GM08714 (cell line): ENCODE measurements around the gene VTI1A.
"Not testable (repeated sequence)": the region's sequence is repeated elsewhere in the genome, so short reads cannot be mapped to it uniquely, and the experiment has no call there.

Source experiments
- H3K4me3 ChIP-seq: fragments of 200-500 bp; sonication (Bioruptor generic); 2 replicates; pipeline ENCODE4 v1.5.1; 2014; ENCODE audit warnings: mild to moderate bottlenecking, low read length, inconsistent platforms
- ZNF274 ChIP-seq: IDR thresholded peaks from 2 replicates; pipeline ENCODE4 v1.6.1; 2012; ENCODE audit warnings: mild to moderate bottlenecking, low read depth, low read length

Gene VTI1A

DNA sequence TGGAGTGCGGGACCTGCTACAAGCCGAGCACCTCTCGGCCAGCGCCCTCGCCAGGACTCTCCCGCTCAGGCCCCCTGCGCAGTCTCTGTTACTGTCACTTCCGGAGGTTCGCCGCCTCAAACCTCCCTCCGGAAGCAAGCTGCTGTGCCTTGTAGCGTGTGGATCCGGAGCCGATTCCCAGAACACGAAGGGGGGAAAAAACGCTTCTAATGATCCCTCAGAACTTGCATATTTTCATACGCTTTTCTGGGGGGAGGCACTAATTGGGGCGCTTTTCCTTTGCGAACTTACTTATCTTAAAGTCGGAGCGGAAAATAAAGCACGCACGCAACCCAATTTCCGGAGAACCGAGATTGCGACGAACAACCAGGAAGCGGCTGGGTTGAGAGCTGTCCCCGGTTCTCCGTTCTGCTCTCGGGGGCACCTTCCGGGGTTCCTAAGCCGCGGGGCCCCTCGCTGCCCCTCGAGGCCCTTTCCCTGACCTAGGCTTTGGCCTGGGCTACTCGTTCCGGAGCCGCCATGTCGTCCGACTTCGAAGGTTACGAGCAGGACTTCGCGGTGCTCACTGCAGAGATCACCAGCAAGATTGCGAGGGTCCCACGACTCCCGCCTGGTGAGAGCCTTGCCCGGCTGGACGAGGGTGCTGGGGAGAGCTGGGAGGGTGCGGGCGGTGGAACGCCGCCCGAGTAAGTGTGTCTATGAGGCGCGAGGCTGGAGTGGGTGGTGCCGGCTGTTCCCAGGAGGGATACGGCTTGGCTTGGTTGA, at the start of gene VTI1A, which contains the start of gene ZDHHC6:
Gene VTI1A (plus strand): TSS at position 361 of the 765 bp plus-strand sequence. CDS start 159 bp downstream, at position 520.
Gene ZDHHC6 (minus strand): TSS at position 60 of the 765 bp plus-strand sequence. CDS start 1,478 bp downstream, outside the sequence.
- peak within 1 kb of the TSS; percentile 83 for H3K4me3 ChIP-seq
- no peak for TF ChIP-seq ZNF274

- H3K4me3 ChIP-seq, result no peak overlapping the region
- TF ChIP-seq ZNF274, result no peak
These were observed 49.4 kb upstream of the VTI1A start for GRCh38 chr10:112397592-112397991.

DNA sequence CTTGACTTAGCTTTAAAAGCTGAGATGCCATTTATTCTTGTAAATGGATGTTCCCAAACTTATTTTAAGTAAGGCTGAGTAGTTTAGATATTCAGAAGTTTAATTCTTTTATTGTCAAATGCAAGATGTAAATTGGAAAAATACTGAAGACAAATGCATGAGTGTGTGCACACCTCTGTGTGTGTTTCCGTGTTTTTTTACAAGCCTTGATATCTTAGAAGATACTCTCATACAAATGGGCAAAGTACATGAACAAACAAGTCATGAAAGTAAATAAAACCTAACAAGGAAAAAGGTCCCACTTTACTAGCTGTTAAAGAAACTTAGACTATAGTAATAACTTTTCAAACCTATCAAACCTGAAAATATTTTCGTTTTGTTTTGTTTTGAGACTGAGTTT, 44.1 kb upstream of the VTI1A start:
- TF ChIP-seq ZNF274, result no peak
- H3K4me3 ChIP-seq, result no peak overlapping the region

DNA sequence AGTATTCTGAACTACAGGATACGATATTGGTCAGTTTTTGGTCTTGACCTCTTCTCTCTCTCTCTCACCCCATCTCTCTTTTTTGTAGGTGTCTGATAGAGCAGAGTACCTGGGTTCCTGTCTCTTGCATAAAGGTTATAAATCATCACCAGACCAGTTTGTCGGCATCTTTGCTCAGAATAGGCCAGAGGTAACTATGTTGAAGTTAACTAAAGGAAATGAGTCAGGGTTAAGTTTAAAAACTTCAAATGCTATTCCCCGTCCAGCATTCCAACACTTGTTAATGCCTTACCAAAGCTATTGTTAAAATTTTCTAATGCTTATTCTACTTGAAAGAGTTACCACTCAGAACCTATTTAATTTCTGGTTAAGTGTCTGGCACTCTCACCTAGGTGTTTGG, 42.4 kb upstream of the VTI1A start:
- no peak for TF ChIP-seq ZNF274

DNA sequence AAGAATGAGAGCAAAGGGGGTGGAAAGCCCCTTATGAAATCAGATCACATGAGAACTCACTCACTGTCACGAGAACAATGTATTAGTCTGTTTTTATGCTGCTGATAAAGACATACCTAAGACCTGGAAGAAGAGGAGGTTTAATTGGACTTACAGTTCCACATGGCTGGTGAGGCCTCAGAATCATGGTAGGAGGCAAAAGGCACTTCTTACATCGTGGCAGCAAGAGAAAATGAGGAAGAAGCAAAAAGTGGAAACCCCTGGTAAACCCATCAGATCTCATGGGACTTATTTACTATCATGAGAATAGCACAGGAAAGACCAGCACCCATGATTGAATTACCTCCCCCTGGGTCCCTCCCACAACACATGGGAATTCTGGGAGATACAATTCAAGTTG, 40.2 kb upstream of the VTI1A start:
- not testable (repeated sequence) for H3K4me3 ChIP-seq

More for the DNA sequence above, 42.4 kb upstream of the VTI1A start:
- H3K4me3 ChIP-seq, result no peak overlapping the region

- H3K4me3 ChIP-seq, result no peak overlapping the region
- no peak for TF ChIP-seq ZNF274
These were observed 39.3 kb upstream of the VTI1A start for GRCh38 chr10:112407696-112408095.

- no peak for TF ChIP-seq ZNF274
- H3K4me3 ChIP-seq, result no peak overlapping the region
These were observed 37.7 kb upstream of the VTI1A start for GRCh38 chr10:112409299-112409698.

DNA sequence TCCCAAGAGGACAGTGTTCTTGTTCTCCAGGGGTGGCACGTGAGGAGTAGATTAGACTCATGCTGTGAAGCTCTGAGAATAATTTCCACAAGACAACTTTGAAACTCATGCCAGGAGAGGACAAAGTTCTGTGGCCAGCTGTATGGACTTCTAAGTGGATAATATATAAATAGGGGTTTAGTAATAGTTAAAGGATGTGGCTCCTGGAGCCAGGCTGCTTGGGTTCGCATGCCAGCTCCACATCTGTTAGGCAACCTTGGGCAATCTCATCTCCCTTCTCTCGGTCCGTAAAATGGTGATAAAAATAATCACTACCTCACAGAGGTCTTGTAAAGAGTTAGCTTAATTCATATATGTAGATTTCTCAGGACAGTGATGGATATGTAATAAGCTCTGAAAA, 37.3 kb upstream of the VTI1A start:
- H3K4me3 ChIP-seq, result no peak overlapping the region
- TF ChIP-seq ZNF274, result no peak

GRCh38 chr10:112412696-112413095, 34.3 kb upstream of the VTI1A start:
- TF ChIP-seq ZNF274, result no peak
- no peak overlapping the region for H3K4me3 ChIP-seq

DNA sequence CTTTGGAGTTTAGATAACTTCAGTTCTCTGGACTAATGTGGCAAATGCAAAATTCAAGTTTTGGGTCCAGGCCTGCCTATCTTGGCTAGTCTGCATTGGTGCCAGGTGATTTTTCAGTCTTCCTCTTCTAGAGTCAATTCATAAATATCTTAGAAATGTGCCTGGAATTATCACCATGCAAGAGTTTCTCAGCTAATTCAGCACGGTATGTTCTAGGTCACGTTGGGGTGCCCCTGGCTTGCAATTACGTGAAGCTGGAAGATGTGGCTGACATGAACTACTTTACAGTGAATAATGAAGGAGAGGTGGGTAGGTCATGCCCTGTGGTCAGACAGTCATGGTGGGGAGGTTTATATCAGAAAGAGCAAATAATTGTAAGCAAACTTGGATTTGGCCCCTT, 25.3 kb upstream of the VTI1A start:
- H3K4me3 ChIP-seq, result no peak overlapping the region
- no peak for TF ChIP-seq ZNF274

DNA sequence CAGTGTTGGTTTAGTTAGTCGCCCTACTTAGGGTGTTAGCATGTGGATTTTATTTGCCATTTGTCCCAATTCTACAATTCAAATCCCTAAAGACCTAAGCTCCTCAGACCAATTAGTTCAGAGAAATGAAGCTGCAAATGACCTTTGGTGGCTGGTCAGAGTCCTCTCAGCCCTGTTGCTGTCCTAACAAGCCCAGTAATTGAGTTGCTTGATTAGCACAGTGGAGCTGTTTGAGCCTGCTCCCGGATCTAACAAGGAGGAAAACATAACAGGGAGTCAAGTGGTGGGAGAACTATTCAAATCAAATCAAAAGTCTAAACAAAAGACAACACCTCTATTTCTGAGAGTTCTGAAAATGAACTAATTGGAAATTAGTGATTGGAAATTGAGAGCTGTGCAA, 22.4 kb upstream of the VTI1A start:
- no peak overlapping the region for H3K4me3 ChIP-seq
- TF ChIP-seq ZNF274, result no peak

- no peak for TF ChIP-seq ZNF274
- H3K4me3 ChIP-seq, result no peak overlapping the region
These were observed 20.9 kb upstream of the VTI1A start for GRCh38 chr10:112426111-112426510.

DNA sequence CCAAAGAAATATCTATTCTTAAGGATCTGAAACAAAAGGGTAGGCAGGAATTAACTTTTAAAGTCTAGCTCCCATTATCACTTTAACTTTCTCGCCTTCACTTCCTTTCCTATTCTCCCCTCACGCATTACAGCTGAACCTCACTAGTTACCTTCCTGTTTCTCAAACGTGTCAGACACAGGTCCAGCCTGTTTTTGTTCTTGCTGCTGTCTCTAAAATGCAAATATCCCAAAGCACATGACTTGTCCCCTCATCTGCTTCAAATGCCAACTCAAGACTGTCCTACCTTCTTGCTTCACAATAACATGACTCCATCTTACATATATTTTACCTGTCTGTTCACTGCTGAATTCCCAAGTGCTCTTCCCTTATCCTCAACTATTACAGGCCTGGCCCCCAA, 17.9 kb upstream of the VTI1A start:
- H3K4me3 ChIP-seq, result no peak overlapping the region
- TF ChIP-seq ZNF274, result no peak

- TF ChIP-seq ZNF274, result no peak
- H3K4me3 ChIP-seq, result no peak overlapping the region
These were observed 17.3 kb upstream of the VTI1A start for GRCh38 chr10:112429654-112430230.

- TF ChIP-seq ZNF274, result no peak
- no peak overlapping the region for H3K4me3 ChIP-seq
These were observed 13.9 kb upstream of the VTI1A start for GRCh38 chr10:112433136-112433535.

GRCh38 chr10:112434988-112435619, 11.9 kb upstream of the VTI1A start:
- TF ChIP-seq ZNF274, result no peak
- H3K4me3 ChIP-seq, result no peak overlapping the region
